HCT116 (cell line): ENCODE results near the gene NLE1.

Experiments
- CTCF ChIP-seq, 3 experiments: fragments of 200-600 bp in 1 of 3; sonication (generic) in 1 of 3; IDR thresholded peaks in 2 of 3; conservative IDR thresholded peaks in 1 of 3; 2 replicates each; pipeline ENCODE4 v1.5.1; 2012 to 2017; ENCODE audit warnings: low read depth in 2 of 3, low read length in 2 of 3, antibody characterized with exemption in 1 of 3, borderline replicate concordance in 1 of 3, control low read depth in 1 of 3, mild to moderate bottlenecking in 1 of 3, mixed read lengths in 1 of 3, mixed run types in 1 of 3, moderate library complexity in 1 of 3; ENCODE audit not compliant: insufficient read depth in 1 of 3
- EZH2 ChIP-seq: fragments of 200-600 bp; sonication (generic); IDR thresholded peaks from 2 replicates; pipeline ENCODE4 v1.6.1; 2017; ENCODE audit warnings: antibody characterized with exemption, mixed run types
- EZH2phosphoT487 ChIP-seq: fragments of 200-600 bp; IDR thresholded peaks from 2 replicates; pipeline ENCODE4 v1.6.1; 2018; ENCODE audit warnings: antibody characterized with exemption, borderline replicate concordance
- POLR2A ChIP-seq: IDR thresholded peaks from 2 replicates; pipeline ENCODE4 v1.7.0; 2011; ENCODE audit warnings: borderline replicate concordance; ENCODE audit not compliant: insufficient read depth, insufficient read length; ENCODE audit errors: extremely low read depth
- POLR2AphosphoS5 ChIP-seq: IDR thresholded peaks from 2 replicates; pipeline ENCODE4 v1.6.1; 2011; ENCODE audit warnings: mild to moderate bottlenecking, low read depth, low read length, moderate library complexity
- RAD21 ChIP-seq: IDR thresholded peaks from 2 replicates; pipeline ENCODE4 v1.6.1; 2012; ENCODE audit warnings: low read depth, mild to moderate bottlenecking

GRCh38 chr17:35164716-35165115, 22.6 kb upstream of the NLE1 start:
- no peak for TF ChIP-seq EZH2phosphoT487
- TF ChIP-seq POLR2A = no peak
- TF ChIP-seq CTCF (IDR thresholded peaks at IDR 0.05 in 2 of 3, conservative IDR thresholded peaks at IDR 0.05 in 1 of 3; ENCODE audit: borderline replicate concordance in 1 of 3, insufficient read depth in 1 of 3, low read depth in 2 of 3, low read length in 2 of 3) = no peak
- TF ChIP-seq EZH2 = no peak
- TF ChIP-seq POLR2AphosphoS5 = no peak
- TF ChIP-seq RAD21 = no peak
